A172 (cell line): ENCODE measurements around the gene S1PR4. TPM values are rescaled to one million over a fixed set of nuclear protein-coding genes. Genes with fewer than 3 reads are reported as not detected.
"Not testable (repeated sequence)": the region's sequence is repeated elsewhere in the genome, so short reads cannot be mapped to it uniquely, and the experiment has no call there.

Source experiments
- DNase-seq: peaks from one replicate; pipeline ENCODE4 v3.0.0-alpha.2; 2015; ENCODE audit warnings: low spot score
- total RNA-seq: library from RNA; depleted of rRNA; stranded (reverse); fragments of >200 nt; shearing (Covaris generic); gene quantifications from 2 replicates; pipeline ENCODE4 v1.2.3, GENCODE V29; 2014

The S1PR4 gene
- total RNA-seq, 1 experiment from 2014 or later, result 0.26 TPM

DNA sequence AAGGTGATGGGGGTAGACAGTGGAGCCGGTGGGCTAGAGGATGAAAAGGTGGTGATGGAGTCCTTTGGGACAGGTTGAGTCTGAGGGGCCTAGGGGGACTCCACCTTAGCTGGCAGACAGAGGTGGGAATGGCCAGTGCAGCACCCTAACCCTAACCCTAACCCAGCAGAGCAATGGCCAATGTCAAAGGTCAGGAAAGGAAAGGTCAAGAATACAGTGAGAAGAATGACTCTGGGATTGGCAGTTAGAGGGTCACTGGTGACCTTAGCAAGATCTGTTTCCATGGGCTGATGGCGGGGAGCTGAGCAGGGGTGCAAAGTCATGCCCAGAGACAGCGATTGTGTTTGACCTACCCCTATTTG, 26.2 kb upstream of the S1PR4 start:
- DNase-seq, result no peak

GRCh38 chr19:3153286-3154230, 25.0 kb upstream of the S1PR4 start:
- DNase-seq, result no peak

GRCh38 chr19:3154447-3154846, 24.1 kb upstream of the S1PR4 start:
- not testable (repeated sequence) for DNase-seq

- DNase-seq, result peak; percentile 100
Measured at GRCh38 chr19:3154957-3155736, 23.4 kb upstream of the S1PR4 start.

GRCh38 chr19:3157096-3157845, 21.3 kb upstream of the S1PR4 start:
- DNase-seq, result no peak

DNA sequence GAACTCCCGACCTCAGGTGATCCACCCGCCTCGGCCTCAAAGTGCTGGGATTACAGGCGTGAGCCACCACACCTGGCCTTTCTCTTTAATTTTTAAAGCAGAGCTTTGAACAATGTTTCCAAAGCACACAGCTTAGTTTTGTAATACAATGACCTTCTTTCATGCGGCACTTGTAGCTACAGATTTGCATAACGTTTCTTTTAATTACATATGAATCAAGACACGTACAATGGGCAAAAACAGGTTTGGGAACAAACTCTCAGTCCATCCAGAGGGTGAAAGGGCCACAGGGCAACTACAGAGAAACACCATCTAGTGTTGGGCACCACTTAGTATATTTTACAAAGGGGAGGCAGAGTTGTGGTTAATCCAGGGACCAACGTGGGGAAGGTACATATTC, 19.0 kb upstream of the S1PR4 start:
- DNase-seq, result no peak

DNA sequence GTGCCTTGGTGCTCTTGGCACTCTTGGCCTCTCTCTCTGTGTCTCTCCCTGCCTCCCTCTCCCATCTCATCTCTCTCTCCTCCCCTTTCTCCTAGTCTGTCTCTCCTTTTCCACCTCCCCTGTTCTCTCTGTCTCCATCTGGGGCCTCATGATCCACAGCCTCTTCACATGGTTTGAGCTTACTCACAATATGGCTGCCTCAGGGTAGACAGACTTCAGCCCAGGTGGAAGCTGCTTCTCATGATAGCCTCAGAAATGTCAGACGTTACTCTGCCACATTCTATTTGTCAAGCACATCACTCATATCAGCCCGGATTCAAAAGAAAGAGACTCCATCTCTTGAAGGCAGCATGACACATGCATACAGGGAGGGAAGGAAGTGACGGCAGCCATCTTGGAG, 18.4 kb upstream of the S1PR4 start:
- no peak for DNase-seq

DNA sequence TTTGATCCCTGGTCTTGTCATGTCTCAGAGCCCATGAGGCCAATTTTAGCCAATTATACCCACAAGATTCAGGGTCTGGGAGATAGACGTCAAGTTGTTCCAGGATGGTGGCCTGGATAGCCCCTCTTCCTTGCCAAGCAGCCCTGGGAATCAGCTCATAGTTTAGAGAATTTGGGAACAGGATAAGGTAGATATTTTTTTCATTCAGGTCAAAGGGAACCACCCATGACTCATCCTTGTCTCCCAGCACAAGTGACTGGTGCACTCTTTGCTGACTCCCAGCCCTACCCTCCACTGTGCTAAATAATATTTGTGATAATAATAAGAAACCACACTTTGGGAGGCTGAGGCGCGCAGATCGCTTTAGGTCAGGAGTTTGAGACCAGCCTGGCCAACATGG, 17.1 kb upstream of the S1PR4 start:
- peak; percentile 70 for DNase-seq

- peak; percentile 60 for DNase-seq
Measured at GRCh38 chr19:3162418-3163229, 15.9 kb upstream of the S1PR4 start.

DNA sequence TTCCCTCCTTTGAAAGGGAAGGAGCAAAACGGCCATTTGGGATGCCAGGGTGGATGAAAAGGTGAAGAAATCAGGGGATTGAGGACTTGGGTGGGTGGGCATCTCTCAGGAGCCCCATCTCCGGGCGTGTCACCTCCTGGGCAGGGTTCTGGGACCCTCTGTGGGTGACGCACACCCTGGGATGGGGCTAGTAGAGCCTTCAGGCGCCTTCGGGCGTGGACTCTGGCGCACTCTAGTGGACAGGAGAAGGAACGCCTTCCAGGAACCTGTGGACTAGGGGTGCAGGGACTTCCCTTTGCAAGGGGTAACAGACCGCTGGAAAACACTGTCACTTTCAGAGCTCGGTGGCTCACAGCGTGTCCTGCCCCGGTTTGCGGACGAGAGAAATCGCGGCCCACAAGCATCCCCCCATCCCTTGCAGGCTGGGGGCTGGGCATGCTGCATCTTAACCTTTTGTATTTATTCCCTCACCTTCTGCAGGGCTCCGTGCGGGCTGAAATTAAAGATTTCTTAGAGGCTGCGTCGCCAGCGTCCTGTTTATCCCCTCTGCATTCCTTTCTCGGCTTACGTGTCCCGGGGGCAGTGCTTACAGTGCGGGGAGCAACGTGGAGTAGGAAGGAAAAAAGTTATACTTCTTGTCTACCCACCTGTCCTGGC, 15.2 kb upstream of the S1PR4 start:
- DNase-seq, result peak; percentile 78

DNA sequence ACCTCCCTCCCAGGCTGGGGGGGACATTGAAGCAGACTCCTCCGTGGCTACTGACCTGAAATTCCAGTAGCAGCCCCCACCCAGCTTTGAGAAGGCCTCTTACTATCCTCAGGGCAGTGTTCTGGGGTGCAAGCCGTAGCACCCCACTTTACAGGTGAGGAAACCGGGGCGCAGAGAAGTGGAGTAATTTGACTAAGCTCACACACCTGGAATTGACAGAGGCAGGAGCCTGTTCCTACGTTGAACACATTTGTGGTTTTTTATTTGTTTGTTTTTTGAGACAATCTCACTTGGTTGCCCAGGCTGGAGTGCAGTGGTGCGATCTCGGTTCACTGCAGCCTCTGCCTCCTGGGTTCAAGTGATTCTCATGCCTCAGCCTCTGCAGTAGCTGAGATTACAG, 14.6 kb upstream of the S1PR4 start:
- no peak for DNase-seq

GRCh38 chr19:3167533-3168272, 10.9 kb upstream of the S1PR4 start:
- no peak for DNase-seq

DNA sequence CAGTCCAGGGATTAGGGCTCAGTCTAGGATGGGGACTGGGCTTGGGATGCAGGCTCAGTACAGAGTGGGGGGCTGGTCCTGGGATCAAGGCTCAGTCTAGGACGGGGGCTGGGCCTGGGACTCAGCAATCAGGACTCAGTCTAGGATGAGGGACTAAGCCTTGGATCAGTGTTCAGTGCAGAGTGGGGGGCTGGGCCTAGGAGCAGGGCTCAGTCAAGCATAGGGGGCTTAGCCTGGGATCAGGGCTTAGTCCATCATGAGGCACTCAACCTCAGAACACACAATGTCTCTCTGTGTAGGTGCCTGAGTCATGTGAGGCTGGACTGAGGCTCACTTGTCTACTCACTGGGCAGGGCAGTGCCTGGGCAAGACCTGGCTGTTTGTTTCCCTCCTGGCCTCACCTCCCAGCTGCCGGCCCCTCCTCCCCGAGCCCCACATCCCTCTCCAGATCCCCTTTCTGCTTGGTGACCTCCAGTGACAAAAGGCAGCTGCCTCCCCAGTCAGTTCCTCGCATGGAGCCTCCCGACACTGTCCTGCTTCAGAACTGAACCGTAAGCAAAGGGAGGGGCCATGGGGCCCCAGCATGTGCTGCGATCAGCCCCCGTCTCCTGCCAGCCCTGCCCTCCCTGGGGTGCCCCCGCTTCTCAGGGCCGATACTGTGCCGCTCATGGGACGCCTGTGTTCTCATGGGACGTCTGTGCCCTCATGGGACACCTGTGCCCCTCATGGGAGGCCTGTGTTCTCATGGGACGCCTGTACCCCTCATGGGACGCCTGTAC, 6.5 kb upstream of the S1PR4 start:
- no peak for DNase-seq

DNA sequence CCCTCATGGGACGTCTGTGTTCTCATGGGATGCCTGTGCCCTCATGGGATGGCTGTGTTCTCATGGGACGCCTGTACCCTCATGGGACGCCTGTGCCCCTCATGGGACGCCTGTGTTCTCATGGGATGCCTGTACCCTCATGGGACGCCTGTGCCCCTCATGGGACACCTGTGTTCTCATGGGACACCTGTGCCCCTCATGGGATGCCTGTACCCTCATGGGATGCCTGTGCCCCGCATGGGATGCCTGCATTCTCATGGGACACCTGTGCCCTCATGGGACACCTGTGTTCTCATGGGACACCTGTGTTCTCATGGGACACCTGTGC, 5.9 kb upstream of the S1PR4 start:
- DNase-seq, result not testable (repeated sequence)

- peak; percentile 92 for DNase-seq
Measured at GRCh38 chr19:3175781-3176714, 2.5 kb upstream of the S1PR4 start.

DNA sequence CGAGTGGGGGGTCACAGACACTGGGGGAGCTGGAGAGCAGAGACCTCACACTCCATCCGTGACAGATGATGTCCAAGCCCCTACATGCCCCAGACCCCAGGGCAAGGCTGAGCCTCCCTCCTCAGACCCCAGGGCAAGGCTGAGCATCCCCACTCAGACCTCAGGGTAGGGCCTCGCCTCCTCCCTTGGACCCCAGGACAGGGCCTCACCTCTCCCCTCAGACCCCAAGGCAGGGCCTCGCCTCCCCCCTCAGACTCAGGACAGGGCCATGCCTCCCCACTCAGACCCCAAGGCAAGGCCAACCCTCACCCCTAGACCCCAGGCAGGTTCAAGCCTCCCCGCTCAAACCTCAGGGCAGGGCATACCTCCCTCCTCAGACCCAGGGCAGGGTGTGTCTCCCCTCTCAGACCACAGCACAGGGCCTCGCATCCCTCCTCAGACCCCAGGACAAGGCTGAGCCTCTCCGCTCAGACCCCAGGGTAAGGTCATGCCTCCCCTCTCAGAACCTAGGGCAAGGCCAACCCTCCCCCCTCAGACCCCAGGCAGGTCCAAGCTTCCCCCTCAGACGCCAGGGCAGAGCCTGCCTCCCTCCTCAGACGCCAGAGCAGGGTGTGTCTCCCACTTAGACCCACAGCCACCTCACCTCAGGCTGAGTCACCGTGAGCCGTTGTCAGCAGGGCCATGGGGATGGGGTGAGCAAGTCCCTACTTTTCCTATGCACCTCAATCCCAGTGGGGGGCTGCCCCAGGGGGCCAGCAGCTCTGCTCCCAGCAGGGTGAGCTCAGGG, 1.7 kb upstream of the S1PR4 start:
- peak; percentile 95 for DNase-seq

- DNase-seq, result no peak
Measured at GRCh38 chr19:3178973-3179738, 587 bp downstream of the S1PR4 start.
